GM12878 (cell line): ENCODE results near the gene AGAP1.

Source experiments
- CBFB ChIP-seq: IDR thresholded peaks from 2 replicates; pipeline ENCODE4 v1.6.1; 2016; ENCODE audit warnings: antibody characterized with exemption, low read depth
- MXI1 ChIP-seq: fragments of 150-350 bp; IDR thresholded peaks from 2 replicates; pipeline ENCODE4 v1.6.1; 2011; ENCODE audit warnings: low read depth, mild to moderate bottlenecking, inconsistent platforms, low read length, improper control_type of control experiment
- NR2C2 ChIP-seq: IDR thresholded peaks from 2 replicates; pipeline ENCODE4 v1.6.1; 2011; ENCODE audit warnings: borderline replicate concordance, low read depth; ENCODE audit not compliant: control insufficient read depth, insufficient read length
- NR2F1 ChIP-seq: fragments of 450-650 bp; conservative IDR thresholded peaks from 2 replicates; pipeline ENCODE4 v1.6.1; 2017; ENCODE audit warnings: mild to moderate bottlenecking
- POLR2A ChIP-seq: IDR thresholded peaks from 2 replicates; pipeline ENCODE4 v1.6.1; 2011; ENCODE audit warnings: low read depth, mild to moderate bottlenecking, low read length
- POLR2AphosphoS5 ChIP-seq: IDR thresholded peaks from 2 replicates; pipeline ENCODE4 v1.6.1; 2011; ENCODE audit warnings: mild to moderate bottlenecking, low read length, inconsistent platforms
- SIN3A ChIP-seq: IDR thresholded peaks from 2 replicates; pipeline ENCODE4 v1.6.1; 2012; ENCODE audit warnings: low read depth, low read length, improper control_type of control experiment
- SPI1 ChIP-seq: IDR thresholded peaks from 2 replicates; pipeline ENCODE4 v1.6.1; 2011; ENCODE audit warnings: low read depth, mild to moderate bottlenecking, low read length, moderate library complexity, borderline replicate concordance; ENCODE audit not compliant: insufficient read depth
- TF ChIP-seq, protein P1 (sequence below), 3 experiments: IDR thresholded peaks in 2 of 3; conservative IDR thresholded peaks in 1 of 3; 2 replicates each; pipeline ENCODE4 v1.5.1; 2011; ENCODE audit warnings: low read depth in 3 of 3, low read length in 3 of 3, mild to moderate bottlenecking in 3 of 3, control low read depth in 2 of 3, moderate library complexity in 2 of 3, inconsistent platforms in 1 of 3, mixed read lengths in 1 of 3; ENCODE audit not compliant: control insufficient read depth in 2 of 3, insufficient read depth in 1 of 3; ENCODE audit errors: extremely low read depth in 1 of 3
- TF ChIP-seq, protein P2 (sequence below): fragments of 450-650 bp; IDR thresholded peaks from 2 replicates; pipeline ENCODE4 v1.6.1; 2017; ENCODE audit warnings: mild to moderate bottlenecking, low read depth, inconsistent platforms; ENCODE audit not compliant: poor library complexity, severe bottlenecking
- TF ChIP-seq, protein P3 (sequence below): IDR thresholded peaks from 2 replicates; pipeline ENCODE4 v1.6.1; 2012; ENCODE audit warnings: mild to moderate bottlenecking, low read depth, low read length

DNA sequence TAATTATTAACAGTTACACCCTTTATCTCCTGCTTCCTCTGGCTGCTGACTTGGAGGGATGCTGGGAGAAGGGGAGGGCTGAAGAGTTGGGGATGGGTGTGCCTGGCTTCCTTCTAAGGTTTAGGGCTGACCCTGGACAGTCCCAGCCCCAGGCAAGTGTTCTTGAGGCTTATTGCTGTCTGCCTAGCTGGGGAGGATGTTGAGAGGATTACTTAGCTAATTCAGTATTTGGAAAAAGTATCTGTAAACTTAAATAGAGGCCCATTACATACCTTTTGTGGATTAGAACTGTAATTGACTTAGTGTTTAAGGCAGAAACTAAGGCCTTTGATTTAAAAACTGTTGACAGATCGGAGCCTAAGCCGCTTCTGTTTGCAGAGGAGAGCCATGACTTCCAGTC lies 67.6 kb downstream of the AGAP1 start:
- no peak for TF ChIP-seq MXI1
- no peak for TF ChIP-seq CBFB
- no peak for TF ChIP-seq NR2C2
- TF ChIP-seq POLR2A = no peak
- TF ChIP-seq, protein P1, sequence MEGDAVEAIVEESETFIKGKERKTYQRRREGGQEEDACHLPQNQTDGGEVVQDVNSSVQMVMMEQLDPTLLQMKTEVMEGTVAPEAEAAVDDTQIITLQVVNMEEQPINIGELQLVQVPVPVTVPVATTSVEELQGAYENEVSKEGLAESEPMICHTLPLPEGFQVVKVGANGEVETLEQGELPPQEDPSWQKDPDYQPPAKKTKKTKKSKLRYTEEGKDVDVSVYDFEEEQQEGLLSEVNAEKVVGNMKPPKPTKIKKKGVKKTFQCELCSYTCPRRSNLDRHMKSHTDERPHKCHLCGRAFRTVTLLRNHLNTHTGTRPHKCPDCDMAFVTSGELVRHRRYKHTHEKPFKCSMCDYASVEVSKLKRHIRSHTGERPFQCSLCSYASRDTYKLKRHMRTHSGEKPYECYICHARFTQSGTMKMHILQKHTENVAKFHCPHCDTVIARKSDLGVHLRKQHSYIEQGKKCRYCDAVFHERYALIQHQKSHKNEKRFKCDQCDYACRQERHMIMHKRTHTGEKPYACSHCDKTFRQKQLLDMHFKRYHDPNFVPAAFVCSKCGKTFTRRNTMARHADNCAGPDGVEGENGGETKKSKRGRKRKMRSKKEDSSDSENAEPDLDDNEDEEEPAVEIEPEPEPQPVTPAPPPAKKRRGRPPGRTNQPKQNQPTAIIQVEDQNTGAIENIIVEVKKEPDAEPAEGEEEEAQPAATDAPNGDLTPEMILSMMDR (IDR thresholded peaks at IDR 0.05 in 2 of 3, conservative IDR thresholded peaks at IDR 0.05 in 1 of 3; ENCODE audit: control insufficient read depth in 2 of 3, extremely low read depth in 1 of 3, insufficient read depth in 1 of 3, low read depth in 3 of 3, low read length in 3 of 3) = no peak
- no peak for TF ChIP-seq SIN3A
- TF ChIP-seq, protein P2, sequence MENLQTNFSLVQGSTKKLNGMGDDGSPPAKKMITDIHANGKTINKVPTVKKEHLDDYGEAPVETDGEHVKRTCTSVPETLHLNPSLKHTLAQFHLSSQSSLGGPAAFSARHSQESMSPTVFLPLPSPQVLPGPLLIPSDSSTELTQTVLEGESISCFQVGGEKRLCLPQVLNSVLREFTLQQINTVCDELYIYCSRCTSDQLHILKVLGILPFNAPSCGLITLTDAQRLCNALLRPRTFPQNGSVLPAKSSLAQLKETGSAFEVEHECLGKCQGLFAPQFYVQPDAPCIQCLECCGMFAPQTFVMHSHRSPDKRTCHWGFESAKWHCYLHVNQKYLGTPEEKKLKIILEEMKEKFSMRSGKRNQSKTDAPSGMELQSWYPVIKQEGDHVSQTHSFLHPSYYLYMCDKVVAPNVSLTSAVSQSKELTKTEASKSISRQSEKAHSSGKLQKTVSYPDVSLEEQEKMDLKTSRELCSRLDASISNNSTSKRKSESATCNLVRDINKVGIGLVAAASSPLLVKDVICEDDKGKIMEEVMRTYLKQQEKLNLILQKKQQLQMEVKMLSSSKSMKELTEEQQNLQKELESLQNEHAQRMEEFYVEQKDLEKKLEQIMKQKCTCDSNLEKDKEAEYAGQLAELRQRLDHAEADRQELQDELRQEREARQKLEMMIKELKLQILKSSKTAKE = no peak
- TF ChIP-seq SPI1 = no peak
- no peak for TF ChIP-seq POLR2AphosphoS5
- TF ChIP-seq NR2F1 = no peak
- TF ChIP-seq, protein P3, sequence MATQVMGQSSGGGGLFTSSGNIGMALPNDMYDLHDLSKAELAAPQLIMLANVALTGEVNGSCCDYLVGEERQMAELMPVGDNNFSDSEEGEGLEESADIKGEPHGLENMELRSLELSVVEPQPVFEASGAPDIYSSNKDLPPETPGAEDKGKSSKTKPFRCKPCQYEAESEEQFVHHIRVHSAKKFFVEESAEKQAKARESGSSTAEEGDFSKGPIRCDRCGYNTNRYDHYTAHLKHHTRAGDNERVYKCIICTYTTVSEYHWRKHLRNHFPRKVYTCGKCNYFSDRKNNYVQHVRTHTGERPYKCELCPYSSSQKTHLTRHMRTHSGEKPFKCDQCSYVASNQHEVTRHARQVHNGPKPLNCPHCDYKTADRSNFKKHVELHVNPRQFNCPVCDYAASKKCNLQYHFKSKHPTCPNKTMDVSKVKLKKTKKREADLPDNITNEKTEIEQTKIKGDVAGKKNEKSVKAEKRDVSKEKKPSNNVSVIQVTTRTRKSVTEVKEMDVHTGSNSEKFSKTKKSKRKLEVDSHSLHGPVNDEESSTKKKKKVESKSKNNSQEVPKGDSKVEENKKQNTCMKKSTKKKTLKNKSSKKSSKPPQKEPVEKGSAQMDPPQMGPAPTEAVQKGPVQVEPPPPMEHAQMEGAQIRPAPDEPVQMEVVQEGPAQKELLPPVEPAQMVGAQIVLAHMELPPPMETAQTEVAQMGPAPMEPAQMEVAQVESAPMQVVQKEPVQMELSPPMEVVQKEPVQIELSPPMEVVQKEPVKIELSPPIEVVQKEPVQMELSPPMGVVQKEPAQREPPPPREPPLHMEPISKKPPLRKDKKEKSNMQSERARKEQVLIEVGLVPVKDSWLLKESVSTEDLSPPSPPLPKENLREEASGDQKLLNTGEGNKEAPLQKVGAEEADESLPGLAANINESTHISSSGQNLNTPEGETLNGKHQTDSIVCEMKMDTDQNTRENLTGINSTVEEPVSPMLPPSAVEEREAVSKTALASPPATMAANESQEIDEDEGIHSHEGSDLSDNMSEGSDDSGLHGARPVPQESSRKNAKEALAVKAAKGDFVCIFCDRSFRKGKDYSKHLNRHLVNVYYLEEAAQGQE = no peak
